ENCODE measurements around the gene COL28A1.

- TF ChIP-seq CTCF (IDR thresholded peaks at IDR 0.05), result no peak
- TF ChIP-seq POLR2A (IDR thresholded peaks at IDR 0.05), result no peak
Measured at GRCh38 chr7:7539152-7539551, 3.5 kb upstream of the COL28A1 start.

Measured in lower leg skin (tissue), 3 donors.